Measurements from ENCODE around the gene NT5DC2. TPM values are rescaled to one million over a fixed set of nuclear protein-coding genes. Genes with fewer than 3 reads are reported as not detected.

The NT5DC2 gene
- total and polyA plus RNA-seq, 5 experiments from 2014 or later, result 0.28 to 3.5 (median 1.3) TPM; not detected in 1

GRCh38 chr3:52520716-52521487 lies 12.8 kb downstream of the NT5DC2 start:
- no peaks in the 10 kb centered on the region for H3K36me3 Mint-ChIP-seq
- H3K9me3 Mint-ChIP-seq, result no peaks in the 10 kb centered on the region
- H3K4me3 Mint-ChIP-seq, result no peak overlapping the region
- POLR2A ChIA-PET, result no interaction called here
- DNase-seq, result no peak
- no peak for ATAC-seq
- no peaks in the 10 kb centered on the region for H3K27me3 Mint-ChIP-seq
- peak overlapping the region in 1 of 10 donors; percentile 18 for H3K27ac Mint-ChIP-seq
- H3K4me1 Mint-ChIP-seq, result peaks cover 0 to 3% (median 0%) of the 10 kb centered on the region in 4 donors

DNA sequence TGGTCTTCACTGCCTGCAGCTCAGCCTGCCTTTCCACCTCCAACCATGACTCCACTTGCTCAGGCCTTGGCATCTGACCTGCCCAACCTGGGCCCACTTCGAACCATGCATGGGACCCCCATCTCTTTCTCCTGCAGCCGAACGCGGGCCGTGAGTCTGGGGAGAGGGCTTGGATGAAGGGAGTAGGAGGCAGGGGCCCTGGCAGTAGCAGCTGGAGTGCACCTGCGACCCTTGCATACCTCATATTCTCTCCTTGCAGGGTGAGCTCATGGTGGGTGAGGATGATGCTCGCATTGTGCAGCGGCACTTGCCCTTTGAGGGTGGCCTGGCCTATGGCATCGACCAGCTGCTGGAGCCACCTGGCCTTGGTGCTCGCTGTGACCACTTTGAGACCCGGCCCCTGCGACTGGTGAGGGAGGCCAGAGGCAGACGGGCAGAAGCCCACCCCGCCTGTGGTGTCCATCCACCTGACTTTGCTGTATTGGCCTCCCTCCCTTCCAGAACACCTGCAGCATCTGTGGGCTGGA lies 13.5 kb downstream of the NT5DC2 start:
- POLR2A ChIA-PET, result no interaction called here
- H3K9me3 Mint-ChIP-seq, result no peaks in the 10 kb centered on the region
- DNase-seq, result no peak
- ATAC-seq, result no peak
- H3K4me3 Mint-ChIP-seq, result no peak overlapping the region
- no peaks in the 10 kb centered on the region for H3K27me3 Mint-ChIP-seq
- no peak overlapping the region for H3K27ac Mint-ChIP-seq
- H3K4me1 Mint-ChIP-seq, result peaks cover 0 to 3% (median 0%) of the 10 kb centered on the region in 4 donors
- H3K36me3 Mint-ChIP-seq, result no peaks in the 10 kb centered on the region

DNA sequence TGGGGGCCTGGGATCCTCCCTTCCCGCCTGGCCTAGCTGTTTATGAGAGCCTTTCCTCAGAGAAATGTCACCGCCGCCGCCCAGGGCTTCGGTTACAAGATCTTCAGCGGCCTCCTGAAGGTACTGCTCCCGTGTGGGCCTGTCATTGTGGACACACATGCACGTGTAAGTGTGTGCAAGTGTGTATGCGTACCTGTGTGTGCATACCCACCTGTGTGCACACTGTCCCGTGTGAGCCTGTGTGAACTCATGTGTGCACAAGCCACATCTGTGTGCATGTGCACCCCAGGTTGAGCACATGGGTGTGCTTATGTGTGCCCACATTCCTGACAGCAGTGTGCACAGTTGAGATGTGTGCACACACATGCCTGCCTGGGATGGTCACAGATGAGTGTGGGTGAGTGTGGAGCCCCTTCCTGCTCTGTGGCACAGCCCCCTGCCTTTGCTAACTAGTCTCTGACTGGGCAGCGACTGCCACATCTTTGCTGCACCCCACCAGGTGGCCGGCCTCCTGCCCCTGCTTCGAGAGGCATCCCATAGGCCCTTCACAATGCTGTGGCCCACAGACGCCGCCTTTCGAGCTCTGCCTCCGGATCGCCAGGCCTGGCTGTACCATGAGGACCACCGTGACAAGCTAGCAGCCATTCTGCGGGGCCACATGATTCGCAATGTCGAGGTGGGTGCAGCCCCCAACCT lies 14.1 kb downstream of the NT5DC2 start:
- Mint-ChIP-seq H3K36me3 (no peaks in the 10 kb centered on the region), H3K4me1 (peaks cover 0 to 3% (median 0%) of the 10 kb centered on the region in 4 donors), H3K27me3 (no peaks in the 10 kb centered on the region), H3K9me3 (no peaks in the 10 kb centered on the region), H3K27ac (no peak overlapping the region), H3K4me3 (no peak overlapping the region)
- POLR2A ChIA-PET, result no interaction called here
- DNase-seq (no peak), ATAC-seq (no peak)

GRCh38 chr3:52518723-52519444 lies 14.8 kb downstream of the NT5DC2 start:
- H3K4me3 Mint-ChIP-seq, result peak overlapping the region in 1 of 10 donors; percentile 41
- H3K36me3 Mint-ChIP-seq, result no peaks in the 10 kb centered on the region
- no peaks in the 10 kb centered on the region for H3K9me3 Mint-ChIP-seq
- ATAC-seq, result no peak
- H3K27ac Mint-ChIP-seq, result no peak overlapping the region
- no peaks in the 10 kb centered on the region for H3K4me1 Mint-ChIP-seq
- POLR2A ChIA-PET, result interaction anchor here (1.4 kb wide), 1 partner anchor 11 kb away, joined by 3 read pairs; no protein-coding TSS in a partner anchor
- no peaks in the 10 kb centered on the region for H3K27me3 Mint-ChIP-seq
- no peak for DNase-seq

DNA sequence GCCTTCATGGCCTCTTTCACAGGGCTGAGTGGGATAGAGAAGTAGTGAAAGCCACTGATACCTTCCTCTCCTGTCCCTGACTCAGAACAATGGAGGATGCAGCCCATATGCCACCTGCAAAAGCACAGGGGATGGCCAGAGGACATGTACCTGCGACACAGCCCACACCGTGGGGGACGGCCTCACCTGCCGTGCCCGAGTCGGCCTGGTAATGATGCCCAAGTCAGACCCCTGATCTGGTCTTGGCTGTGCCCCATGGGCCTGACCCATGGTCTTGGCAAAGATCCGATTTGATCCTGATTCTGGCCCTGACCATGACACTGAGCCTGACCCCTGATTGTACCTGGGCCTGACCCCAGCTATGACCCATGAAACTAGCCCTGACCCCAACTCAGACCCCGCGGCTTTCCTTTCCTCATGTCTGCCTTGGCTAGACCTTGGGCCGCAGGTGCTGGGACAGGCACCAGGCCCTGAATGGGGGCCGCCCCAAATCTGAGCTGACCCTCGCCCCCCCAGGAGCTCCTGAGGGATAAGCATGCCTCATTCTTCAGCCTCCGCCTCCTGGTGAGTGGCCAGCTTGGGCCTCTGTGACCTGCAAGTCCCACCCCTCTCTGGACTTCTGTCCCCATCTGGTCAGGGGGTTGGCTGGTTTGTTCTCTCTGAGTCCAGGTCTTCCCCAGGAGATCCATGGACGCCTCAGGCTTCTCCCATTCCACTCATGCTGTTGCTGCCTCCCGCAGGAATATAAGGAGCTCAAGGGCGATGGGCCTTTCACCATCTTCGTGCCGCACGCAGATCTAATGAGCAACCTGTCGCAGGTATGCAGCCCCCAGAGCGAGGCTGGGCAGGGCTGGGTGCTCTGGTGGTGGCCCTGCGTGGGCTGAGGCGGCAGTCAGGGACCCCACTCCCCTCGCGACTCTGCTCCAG lies 15.6 kb downstream of the NT5DC2 start:
- Mint-ChIP-seq H3K27me3 (no peaks in the 10 kb centered on the region), H3K27ac (no peak overlapping the region), H3K4me1 (no peaks in the 10 kb centered on the region), H3K9me3 (no peaks in the 10 kb centered on the region), H3K4me3 (no peak overlapping the region), H3K36me3 (no peaks in the 10 kb centered on the region)
- POLR2A ChIA-PET, result interaction anchor here (1.4 kb wide), 1 partner anchor 11 kb away, joined by 3 read pairs; no protein-coding TSS in a partner anchor
- ATAC-seq (no peak), DNase-seq (no peak)

DNA sequence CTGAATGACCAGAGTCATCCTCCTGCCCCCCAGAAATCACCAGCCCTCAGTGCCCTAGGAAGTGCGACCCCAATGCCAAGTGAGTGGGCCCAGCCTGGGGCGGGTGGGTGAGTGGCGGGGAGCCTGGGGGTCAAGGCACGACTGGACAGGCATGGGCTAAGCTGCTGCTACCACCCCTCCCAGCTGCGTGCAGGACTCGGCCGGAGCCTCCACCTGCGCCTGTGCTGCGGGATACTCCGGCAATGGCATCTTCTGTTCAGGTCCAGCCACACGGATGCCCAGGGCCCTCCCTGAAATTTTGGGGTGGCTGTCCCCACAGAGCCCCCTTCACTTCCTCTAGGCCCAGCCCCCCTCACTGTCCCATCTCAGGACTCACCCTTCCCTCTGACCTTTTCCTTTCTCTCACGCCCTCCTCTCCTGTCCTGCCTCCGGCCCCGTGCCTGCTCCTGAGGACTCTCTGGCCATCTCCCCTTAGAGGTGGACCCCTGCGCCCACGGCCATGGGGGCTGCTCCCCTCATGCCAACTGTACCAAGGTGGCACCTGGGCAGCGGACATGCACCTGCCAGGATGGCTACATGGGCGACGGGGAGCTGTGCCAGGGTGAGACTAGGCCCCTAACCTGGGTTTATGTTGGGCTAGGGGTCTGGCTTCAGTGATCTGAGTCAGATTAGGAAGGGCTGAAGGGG lies 17.0 kb downstream of the NT5DC2 start:
- no peak overlapping the region for H3K27ac Mint-ChIP-seq
- DNase-seq (no peak), ATAC-seq (no peak)
- H3K27me3 Mint-ChIP-seq, result no peaks in the 10 kb centered on the region
- H3K36me3 Mint-ChIP-seq, result no peaks in the 10 kb centered on the region
- no peak overlapping the region for H3K4me3 Mint-ChIP-seq
- no peaks in the 10 kb centered on the region for H3K4me1 Mint-ChIP-seq
- no peaks in the 10 kb centered on the region for H3K9me3 Mint-ChIP-seq
- POLR2A ChIA-PET, result no interaction called here

DNA sequence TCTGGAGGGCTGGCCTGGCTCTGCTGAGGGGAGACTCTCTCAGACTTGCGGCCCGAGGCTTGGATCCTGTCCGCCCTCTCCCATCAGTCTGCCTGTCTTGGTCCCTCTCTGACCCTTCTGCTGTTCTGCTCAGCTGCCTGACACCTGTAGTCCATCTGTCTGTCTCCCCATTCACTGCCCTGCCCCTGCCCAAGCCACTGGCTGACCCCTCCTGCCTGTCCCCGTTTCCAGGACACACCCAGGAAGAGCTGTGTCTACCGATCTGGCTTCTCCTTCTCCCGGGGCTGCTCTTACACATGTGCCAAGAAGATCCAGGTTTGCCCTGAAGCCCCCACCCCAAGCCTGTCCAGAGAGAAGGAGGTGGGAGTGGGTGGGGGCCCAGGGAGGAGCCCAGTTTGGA lies 18.5 kb downstream of the NT5DC2 start:
- POLR2A ChIA-PET, result no interaction called here
- no peak overlapping the region for H3K4me3 Mint-ChIP-seq
- DNase-seq (no peak), ATAC-seq (no peak)
- H3K27me3 Mint-ChIP-seq, result no peaks in the 10 kb centered on the region
- no peaks in the 10 kb centered on the region for H3K9me3 Mint-ChIP-seq
- H3K36me3 Mint-ChIP-seq, result no peaks in the 10 kb centered on the region
- H3K4me1 Mint-ChIP-seq, result no peaks in the 10 kb centered on the region
- no peak overlapping the region for H3K27ac Mint-ChIP-seq

- DNase-seq, result no peak
- ATAC-seq, result no peak
- H3K27me3 Mint-ChIP-seq, result no peaks in the 10 kb centered on the region
- POLR2A ChIA-PET, result no interaction called here
- no peak overlapping the region for H3K4me3 Mint-ChIP-seq
- H3K27ac Mint-ChIP-seq, result no peak overlapping the region
- H3K9me3 Mint-ChIP-seq, result no peaks in the 10 kb centered on the region
- H3K36me3 Mint-ChIP-seq, result no peaks in the 10 kb centered on the region
- H3K4me1 Mint-ChIP-seq, result no peaks in the 10 kb centered on the region
Measured at GRCh38 chr3:52514576-52514975, 19.1 kb downstream of the NT5DC2 start.

DNA sequence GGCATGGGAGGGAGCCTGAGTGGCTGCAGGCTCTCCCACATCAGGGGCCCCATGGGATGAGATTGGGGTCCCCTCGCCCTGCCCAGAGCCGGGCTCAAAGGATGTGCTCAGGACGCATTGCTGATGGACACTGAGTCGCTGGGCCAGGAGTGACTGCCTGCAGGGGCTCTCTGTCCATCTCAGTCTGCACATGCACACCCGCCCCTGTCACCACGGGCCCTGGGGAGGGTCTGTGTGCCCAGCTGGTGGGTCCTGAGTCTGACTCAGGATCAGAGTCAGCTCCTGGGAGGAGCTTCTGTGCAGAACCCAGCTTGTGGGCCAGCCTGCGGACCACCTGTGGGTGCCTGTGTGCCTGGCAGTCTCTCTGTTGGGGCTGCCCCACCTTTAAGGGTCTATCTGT lies 20.4 kb downstream of the NT5DC2 start:
- no peaks in the 10 kb centered on the region for H3K36me3 Mint-ChIP-seq
- no peak overlapping the region for H3K27ac Mint-ChIP-seq
- ATAC-seq (no peak), DNase-seq (no peak)
- H3K27me3 Mint-ChIP-seq, result no peaks in the 10 kb centered on the region
- H3K9me3 Mint-ChIP-seq, result no peaks in the 10 kb centered on the region
- no peaks in the 10 kb centered on the region for H3K4me1 Mint-ChIP-seq
- H3K4me3 Mint-ChIP-seq, result no peak overlapping the region
- POLR2A ChIA-PET, result no interaction called here

- no peaks in the 10 kb centered on the region for H3K4me1 Mint-ChIP-seq
- H3K9me3 Mint-ChIP-seq, result no peaks in the 10 kb centered on the region
- ATAC-seq, result no peak
- no peak overlapping the region for H3K4me3 Mint-ChIP-seq
- H3K27ac Mint-ChIP-seq, result no peak overlapping the region
- POLR2A ChIA-PET, result no interaction called here
- no peaks in the 10 kb centered on the region for H3K27me3 Mint-ChIP-seq
- no peak for DNase-seq
- no peaks in the 10 kb centered on the region for H3K36me3 Mint-ChIP-seq
Measured at GRCh38 chr3:52512727-52513126, 20.9 kb downstream of the NT5DC2 start.

- no peaks in the 10 kb centered on the region for H3K9me3 Mint-ChIP-seq
Measured at GRCh38 chr3:52512105-52512504, 21.6 kb downstream of the NT5DC2 start.

DNA sequence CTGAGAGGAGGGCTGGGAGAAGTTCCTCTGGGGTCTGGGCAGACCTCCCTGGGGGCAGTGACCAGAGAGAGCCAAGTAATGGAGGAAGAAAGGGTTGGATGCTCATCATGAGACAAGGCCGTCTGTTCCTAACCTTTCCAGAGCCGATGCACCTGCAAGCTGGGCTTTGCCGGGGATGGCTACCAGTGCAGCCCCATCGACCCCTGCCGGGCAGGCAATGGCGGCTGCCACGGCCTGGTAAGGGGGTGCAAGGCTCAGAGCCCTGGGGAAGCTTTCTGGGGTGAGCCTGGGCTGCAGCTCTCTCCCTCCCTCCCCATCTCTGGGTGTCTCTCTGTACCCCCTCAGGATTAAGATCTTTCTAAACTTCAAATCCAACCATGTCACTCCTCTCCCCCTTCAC lies 22.1 kb downstream of the NT5DC2 start:
- ATAC-seq, result no peak
- no peaks in the 10 kb centered on the region for H3K27me3 Mint-ChIP-seq
- H3K9me3 Mint-ChIP-seq, result no peaks in the 10 kb centered on the region
- no peak overlapping the region for H3K27ac Mint-ChIP-seq
- no peak overlapping the region for H3K4me3 Mint-ChIP-seq
- H3K36me3 Mint-ChIP-seq, result no peaks in the 10 kb centered on the region
- no peaks in the 10 kb centered on the region for H3K4me1 Mint-ChIP-seq
- DNase-seq, result no peak
- POLR2A ChIA-PET, result no interaction called here

More at GRCh38 chr3:52512105-52512504, 21.6 kb downstream of the NT5DC2 start:
- H3K4me3 Mint-ChIP-seq, result no peak overlapping the region
- ATAC-seq (no peak), DNase-seq (no peak)
- no peaks in the 10 kb centered on the region for H3K36me3 Mint-ChIP-seq
- H3K4me1 Mint-ChIP-seq, result no peaks in the 10 kb centered on the region
- POLR2A ChIA-PET, result no interaction called here
- no peaks in the 10 kb centered on the region for H3K27me3 Mint-ChIP-seq
- H3K27ac Mint-ChIP-seq, result no peak overlapping the region
